H9 (cell line): ENCODE measurements around the gene ITGAE. TPM values are rescaled to one million over a fixed set of nuclear protein-coding genes. Genes with fewer than 3 reads are reported as not detected.

ENCODE experiments used
- DNase-seq: peaks from one replicate; pipeline ENCODE4 v3.0.0-alpha.2; 2017
- H2AFZ ChIP-seq: one replicate; pipeline ENCODE4 v1.6.1; 2013; ENCODE audit warnings: mild to moderate bottlenecking, low read length, control low read depth, moderate library complexity
- H2AK5ac ChIP-seq: 2 replicates; pipeline ENCODE4 v1.6.1; 2013; ENCODE audit warnings: low read length, control low read depth, mixed read lengths; ENCODE audit not compliant: insufficient read length
- H2BK120ac ChIP-seq: one replicate; pipeline ENCODE4 v1.6.1; 2013; ENCODE audit warnings: low read depth, mild to moderate bottlenecking, low read length, control low read depth, inconsistent platforms; ENCODE audit not compliant: poor library complexity, severe bottlenecking
- H2BK12ac ChIP-seq: 2 replicates; pipeline ENCODE4 v1.6.1; 2013; ENCODE audit warnings: low read length, control low read depth, mixed read lengths, low read depth; ENCODE audit not compliant: insufficient read length
- H2BK15ac ChIP-seq: 2 replicates; pipeline ENCODE4 v1.6.1; 2013; ENCODE audit warnings: low read depth, low read length, control low read depth
- H2BK20ac ChIP-seq: one replicate; pipeline ENCODE4 v1.6.1; 2013; ENCODE audit warnings: low read depth, mild to moderate bottlenecking, low read length, control low read depth, inconsistent platforms; ENCODE audit not compliant: poor library complexity, severe bottlenecking
- H2BK5ac ChIP-seq: 2 replicates; pipeline ENCODE4 v1.6.1; 2013; ENCODE audit warnings: low read length, control low read depth, mixed read lengths; ENCODE audit not compliant: insufficient read length
- H3K14ac ChIP-seq: 2 replicates; pipeline ENCODE4 v1.6.1; 2013; ENCODE audit warnings: low read length, control low read depth; ENCODE audit not compliant: insufficient read depth
- H3K18ac ChIP-seq: 2 replicates; pipeline ENCODE4 v1.6.1; 2013; ENCODE audit warnings: low read depth, mild to moderate bottlenecking, mixed read lengths, low read length, control low read depth; ENCODE audit not compliant: insufficient read length
- H3K23ac ChIP-seq: 2 replicates; pipeline ENCODE4 v1.6.1; 2013; ENCODE audit warnings: low read length, control low read depth, mixed read lengths, low read depth; ENCODE audit not compliant: insufficient read length
- H3K23me2 ChIP-seq: 2 replicates; pipeline ENCODE4 v1.6.1; 2013; ENCODE audit warnings: low read depth, mild to moderate bottlenecking, mixed read lengths, low read length, control low read depth; ENCODE audit not compliant: insufficient read length, poor library complexity, severe bottlenecking
- H3K27ac ChIP-seq: 2 replicates; pipeline ENCODE4 v1.5.1; 2013; ENCODE audit warnings: low read length, control low read depth, mixed read lengths, low read depth; ENCODE audit not compliant: insufficient read length
- H3K27me3 ChIP-seq: 2 replicates; pipeline ENCODE4 v1.6.1; 2013; ENCODE audit warnings: low read length, control low read depth, inconsistent platforms; ENCODE audit not compliant: insufficient read depth
- H3K4ac ChIP-seq: 2 replicates; pipeline ENCODE4 v1.6.1; 2013; ENCODE audit warnings: low read depth, mild to moderate bottlenecking, control low read depth, inconsistent platforms, low read length, moderate library complexity
- H3K4me1 ChIP-seq: 2 replicates; pipeline ENCODE4 v1.6.1; 2013; ENCODE audit warnings: low read length, control low read depth, inconsistent platforms; ENCODE audit not compliant: insufficient read depth
- H3K4me2 ChIP-seq: 2 replicates; pipeline ENCODE4 v1.6.1; 2013; ENCODE audit warnings: low read length, control low read depth, mixed read lengths; ENCODE audit not compliant: insufficient read length, insufficient read depth
- H3K56ac ChIP-seq: 2 replicates; pipeline ENCODE4 v1.6.1; 2013; ENCODE audit warnings: low read depth, mild to moderate bottlenecking, mixed read lengths, low read length, control low read depth; ENCODE audit not compliant: insufficient read length
- H3K79me1 ChIP-seq: 2 replicates; pipeline ENCODE4 v1.6.1; 2013; ENCODE audit warnings: low read depth, mild to moderate bottlenecking, moderate library complexity, low read length, control low read depth, inconsistent platforms; ENCODE audit not compliant: insufficient read depth, poor library complexity, severe bottlenecking
- H3K79me2 ChIP-seq: 2 replicates; pipeline ENCODE4 v1.6.1; 2013; ENCODE audit warnings: low read length, control low read depth, inconsistent platforms; ENCODE audit not compliant: insufficient read depth
- H3K9ac ChIP-seq: 2 replicates; pipeline ENCODE4 v1.6.1; 2013; ENCODE audit warnings: low read length, control low read depth, mixed read lengths; ENCODE audit not compliant: insufficient read length; ENCODE audit errors: extremely low read depth
- H3K9me3 ChIP-seq: one replicate; pipeline ENCODE4 v1.6.1; 2013; ENCODE audit warnings: low read depth, low read length, inconsistent platforms; ENCODE audit not compliant: control insufficient read depth
- H3T11ph ChIP-seq: one replicate; pipeline ENCODE4 v1.6.1; 2013; ENCODE audit warnings: mild to moderate bottlenecking, low read length, control low read depth, inconsistent platforms
- H4K20me1 ChIP-seq: one replicate; pipeline ENCODE4 v1.6.1; 2013; ENCODE audit not compliant: control insufficient read depth, insufficient read length, insufficient read depth
- H4K5ac ChIP-seq: 2 replicates; pipeline ENCODE4 v1.6.1; 2013; ENCODE audit warnings: low read depth, mild to moderate bottlenecking, mixed read lengths, low read length, control low read depth; ENCODE audit not compliant: insufficient read length
- H4K8ac ChIP-seq: replicated peaks from 2 replicates; pipeline ENCODE4 v1.6.1; 2013; ENCODE audit warnings: low read length, control low read depth, mixed read lengths, low read depth; ENCODE audit not compliant: insufficient read length
- H4K91ac ChIP-seq: 2 replicates; pipeline ENCODE4 v1.6.1; 2013; ENCODE audit warnings: low read depth, mild to moderate bottlenecking, moderate library complexity, mixed read lengths, low read length, control low read depth; ENCODE audit not compliant: insufficient read length
- H3K27ac Mint-ChIP-seq, 3 experiments: 2 replicates in 2 of 3; 3 replicates in 1 of 3; pipeline ENCODE4 v1.8.0; 2020 to 2021; ENCODE audit warnings: mixed read lengths in 3 of 3, mild to moderate bottlenecking in 1 of 3, moderate library complexity in 1 of 3
- H3K27me3 Mint-ChIP-seq: 2 replicates; pipeline ENCODE4 v1.8.0; 2021; ENCODE audit warnings: low read depth, mild to moderate bottlenecking, moderate library complexity, mixed read lengths
- H3K36me3 Mint-ChIP-seq, 3 experiments: 2 replicates in 2 of 3; 3 replicates in 1 of 3; pipeline ENCODE4 v1.8.0; 2020 to 2021; ENCODE audit warnings: low read depth in 3 of 3, mixed read lengths in 3 of 3; ENCODE audit not compliant: insufficient read depth in 1 of 3
- H3K4me1 Mint-ChIP-seq, 2 experiments: 2 replicates each; pipeline ENCODE4 v1.8.0; 2020; ENCODE audit warnings: mixed read lengths in 2 of 2
- H3K4me3 Mint-ChIP-seq, 2 experiments: 2 replicates in 1 of 2; 3 replicates in 1 of 2; pipeline ENCODE4 v1.8.0; 2020 to 2021; ENCODE audit warnings: mild to moderate bottlenecking in 2 of 2, mixed read lengths in 2 of 2, moderate library complexity in 1 of 2
- H3K9me3 Mint-ChIP-seq, 2 experiments: 2 replicates in 1 of 2; 3 replicates in 1 of 2; pipeline ENCODE4 v1.8.0; 2020; ENCODE audit warnings: mild to moderate bottlenecking in 2 of 2, mixed read lengths in 2 of 2, moderate library complexity in 1 of 2
- CTCF ChIP-seq: fragments of 200-600 bp; sonication (generic); conservative IDR thresholded peaks from 3 replicates; pipeline ENCODE4 v1.8.0; 2021; ENCODE audit warnings: antibody characterized with exemption, mild to moderate bottlenecking
- total RNA-seq: library from RNA; stranded (reverse); gene quantifications from 2 replicates; pipeline ENCODE4 v1.2.1, GENCODE V29; 2021

The ITGAE gene
- total RNA-seq, 1 experiment from 2014 or later: 23.5 TPM

DNA sequence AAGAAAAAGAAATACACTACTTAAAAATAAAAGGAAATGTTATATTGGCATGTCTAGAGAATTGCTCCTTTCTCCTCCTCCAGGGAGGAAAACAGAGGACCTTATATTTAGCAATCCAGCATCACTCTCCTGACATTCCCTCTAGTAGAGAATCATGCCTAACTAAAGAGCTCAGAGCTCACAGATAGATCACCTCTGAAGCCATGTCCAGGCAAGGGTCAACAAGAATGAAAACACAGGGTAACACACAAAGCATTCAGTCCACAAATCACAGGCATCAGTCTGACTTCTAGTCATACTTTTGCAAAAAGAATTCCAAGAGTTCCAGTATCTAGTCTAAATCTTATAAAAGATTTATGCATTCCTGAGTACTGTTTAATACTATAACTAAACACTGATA, 81.7 kb downstream of the ITGAE start:
- Histone ChIP-seq H2BK20ac (no peak overlapping the region), H3K23ac (no peak overlapping the region), H3K4ac (no peak overlapping the region), H2BK120ac (no peak overlapping the region), H4K5ac (no peak overlapping the region), H3K4me1 (no peaks in the 10 kb centered on the region), H3K9ac (no peak overlapping the region), H3K79me2 (no peaks in the 10 kb centered on the region; the same call in 1 of the 2 replicates), H2BK15ac (no peak overlapping the region), H2BK5ac (no peak overlapping the region), H4K20me1 (no peaks in the 10 kb centered on the region), H3K27ac (no peak overlapping the region), H4K8ac (no peak overlapping the region), H3K56ac (no peak overlapping the region), H4K91ac (no peak overlapping the region), H3K4me2 (no peak overlapping the region), H2AFZ (no peak overlapping the region), H3K9me3 (no peaks in the 10 kb centered on the region), H2AK5ac (no peak overlapping the region), H3K23me2 (peaks cover 6% of the 10 kb centered on the region), H2BK12ac (no peak overlapping the region), H3T11ph (no peak overlapping the region), H3K14ac (no peak overlapping the region), H3K27me3 (no peaks in the 10 kb centered on the region), H3K18ac (no peak overlapping the region), H3K79me1 (no peaks in the 10 kb centered on the region)
- peaks cover 7 to 9% of the 10 kb centered on the region in 2 experiments for H3K4me1 Mint-ChIP-seq
- no peak overlapping the region for H3K4me3 Mint-ChIP-seq
- H3K9me3 Mint-ChIP-seq: no peaks in the 10 kb centered on the region
- no peak overlapping the region for H3K27ac Mint-ChIP-seq
- H3K27me3 Mint-ChIP-seq: no peaks in the 10 kb centered on the region
- DNase-seq: no peak
- no peak for TF ChIP-seq CTCF
- H3K36me3 Mint-ChIP-seq: peaks cover 15 to 46% (median 30%) of the 10 kb centered on the region in 3 experiments
